Neuronal stem cell (in vitro differentiated cells): ENCODE data around the gene MCC.

Source experiments
- DNase-seq: peaks from one replicate; pipeline ENCODE4 v3.0.0-alpha.2; 2013; ENCODE audit warnings: low spot score
- H2AFZ ChIP-seq: one replicate; pipeline ENCODE4 v1.6.1; 2013; ENCODE audit warnings: mild to moderate bottlenecking, low read length, inconsistent platforms
- H2AK5ac ChIP-seq: 2 replicates; pipeline ENCODE4 v1.6.1; 2013; ENCODE audit warnings: low read depth, mild to moderate bottlenecking, inconsistent platforms, low read length, moderate library complexity, mixed read lengths
- H2BK120ac ChIP-seq: 2 replicates; pipeline ENCODE4 v1.6.1; 2013; ENCODE audit warnings: low read depth, mild to moderate bottlenecking, inconsistent platforms, low read length, moderate library complexity, mixed read lengths
- H2BK12ac ChIP-seq: one replicate; pipeline ENCODE4 v1.6.1; 2013; ENCODE audit warnings: low read length, inconsistent platforms
- H2BK15ac ChIP-seq: 2 replicates; pipeline ENCODE4 v1.6.1; 2013; ENCODE audit warnings: mild to moderate bottlenecking, low read length, inconsistent platforms, mixed read lengths
- H2BK5ac ChIP-seq: one replicate; pipeline ENCODE4 v1.6.1; 2013; ENCODE audit warnings: inconsistent platforms, mild to moderate bottlenecking, low read length, moderate library complexity
- H3K14ac ChIP-seq: one replicate; pipeline ENCODE4 v1.6.1; 2013; ENCODE audit warnings: low read length, inconsistent platforms
- H3K18ac ChIP-seq: 2 replicates; pipeline ENCODE4 v1.6.1; 2013; ENCODE audit warnings: low read length, inconsistent platforms
- H3K23ac ChIP-seq: 2 replicates; pipeline ENCODE4 v1.6.1; 2013; ENCODE audit warnings: low read depth, mild to moderate bottlenecking, mixed read lengths, low read length, inconsistent platforms; ENCODE audit not compliant: poor library complexity
- H3K27ac ChIP-seq: replicated peaks from 3 replicates; pipeline ENCODE4 v1.5.1; 2013; ENCODE audit warnings: low read length, inconsistent platforms
- H3K27me3 ChIP-seq, 3 experiments: 2 replicates each; pipeline ENCODE4 v1.6.1; 2013; ENCODE audit warnings: low read length in 3 of 3, mild to moderate bottlenecking in 2 of 3, inconsistent platforms in 1 of 3, low read depth in 1 of 3, mixed read lengths in 1 of 3, moderate library complexity in 1 of 3; ENCODE audit not compliant: control insufficient read depth in 3 of 3, insufficient read depth in 3 of 3
- H3K36me3 ChIP-seq, 2 donors: replicated peaks in 1 of 2; 2 replicates each; pipeline ENCODE4 v1.6.1; 2013; ENCODE audit warnings: low read length in 2 of 2; ENCODE audit not compliant: control insufficient read depth in 2 of 2, insufficient read depth in 2 of 2
- H3K4ac ChIP-seq: 2 replicates; pipeline ENCODE4 v1.6.1; 2013; ENCODE audit warnings: inconsistent platforms, mild to moderate bottlenecking, low read length, moderate library complexity
- H3K4me1 ChIP-seq, 2 donors: 1 replicate in 1 of 2; 2 replicates in 1 of 2; pipeline ENCODE4 v1.6.1; 2013; ENCODE audit warnings: low read length in 2 of 2, low read depth in 1 of 2; ENCODE audit not compliant: control insufficient read depth in 2 of 2, insufficient read depth in 1 of 2
- H3K4me2 ChIP-seq: one replicate; pipeline ENCODE4 v1.6.1; 2013; ENCODE audit warnings: mild to moderate bottlenecking, low read length, inconsistent platforms; ENCODE audit not compliant: insufficient read depth, poor library complexity, severe bottlenecking
- H3K4me3 ChIP-seq, 2 donors: 2 replicates each; pipeline ENCODE4 v1.5.1; 2013; ENCODE audit warnings: low read length in 2 of 2, mild to moderate bottlenecking in 2 of 2, inconsistent platforms in 1 of 2, moderate library complexity in 1 of 2
- H3K79me1 ChIP-seq: one replicate; pipeline ENCODE4 v1.6.1; 2013; ENCODE audit warnings: low read depth, mild to moderate bottlenecking, inconsistent platforms, low read length, moderate library complexity
- H3K9ac ChIP-seq: one replicate; pipeline ENCODE4 v1.6.1; 2013; ENCODE audit warnings: mild to moderate bottlenecking, low read depth, low read length, inconsistent platforms; ENCODE audit not compliant: poor library complexity
- H3K9me3 ChIP-seq, 2 donors: replicated peaks in 1 of 2; 2 replicates each; pipeline versions ENCODE3 to v1.6.1; 2013; ENCODE audit warnings: low read length in 2 of 2, mild to moderate bottlenecking in 2 of 2, inconsistent platforms in 1 of 2, low read depth in 1 of 2, mixed read lengths in 1 of 2, moderate library complexity in 1 of 2; ENCODE audit not compliant: control insufficient read depth in 2 of 2, insufficient read depth in 1 of 2
- H4K8ac ChIP-seq: one replicate; pipeline ENCODE4 v1.6.1; 2013; ENCODE audit warnings: low read depth, mild to moderate bottlenecking, inconsistent platforms, low read length, moderate library complexity
- H4K91ac ChIP-seq: one replicate; pipeline ENCODE4 v1.6.1; 2013; ENCODE audit warnings: low read length, low read depth, mild to moderate bottlenecking, inconsistent platforms; ENCODE audit not compliant: poor library complexity
- WGBS, 2 donors: extraction: QIAGEN DNeasy Blood & Tissue Kit; methylation state at CpG; one replicate each; pipeline ENCODE4 v1.1.7; 2013; ENCODE audit warnings: missing lambda C conversion rate in 2 of 2, mixed read lengths in 1 of 2; ENCODE audit not compliant: insufficient read length in 2 of 2, insufficient replicate concordance in 1 of 2; ENCODE audit errors: extremely low coverage in 2 of 2; 5-methylcytosine and 5-hydroxymethylcytosine counted together

Gene MCC

DNA sequence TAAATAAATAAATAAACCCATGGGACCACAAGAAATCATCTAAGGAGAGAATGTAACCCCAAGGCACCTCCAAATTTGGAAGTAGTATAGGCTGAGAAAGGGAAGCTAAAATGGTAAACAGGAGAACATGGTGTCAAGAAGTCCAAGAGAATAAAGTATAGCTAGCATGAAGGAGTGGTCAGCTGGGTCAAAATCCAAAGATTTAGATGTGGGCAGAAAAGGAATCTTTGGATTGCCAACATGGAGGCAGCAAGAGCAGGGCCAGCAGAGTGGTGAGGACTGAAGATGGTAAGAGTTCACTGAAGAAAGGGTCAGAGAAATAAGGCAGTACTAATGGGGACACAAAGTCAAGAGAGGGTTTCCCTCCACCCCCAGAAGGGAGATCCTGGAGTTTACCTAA is 106.5 kb downstream of the MCC start:
- H2BK12ac ChIP-seq: no peak overlapping the region
- H4K8ac ChIP-seq: no peak overlapping the region
- no peak overlapping the region for H3K23ac ChIP-seq
- no peak overlapping the region for H2BK120ac ChIP-seq
- no peak overlapping the region for H3K4me2 ChIP-seq
- H3K27me3 ChIP-seq: no peaks in the 10 kb centered on the region
- no peaks in the 10 kb centered on the region for H3K79me1 ChIP-seq
- H2AK5ac ChIP-seq: no peak overlapping the region
- H3K9me3 ChIP-seq: no peaks in the 10 kb centered on the region
- H3K4ac ChIP-seq: no peak overlapping the region
- H3K4me3 ChIP-seq: no peak overlapping the region
- H3K36me3 ChIP-seq: no peaks in the 10 kb centered on the region
- H3K4me1 ChIP-seq: peaks cover 0 to 2% of the 10 kb centered on the region in 2 donors
- H3K9ac ChIP-seq: no peak overlapping the region
- H2BK5ac ChIP-seq: no peak overlapping the region
- no peak overlapping the region for H4K91ac ChIP-seq
- DNase-seq: no peak
- no peak overlapping the region for H2BK15ac ChIP-seq
- no peak overlapping the region for H3K14ac ChIP-seq
- H2AFZ ChIP-seq: no peak overlapping the region
- no peak overlapping the region for H3K18ac ChIP-seq
- no peak overlapping the region for H3K27ac ChIP-seq

DNA sequence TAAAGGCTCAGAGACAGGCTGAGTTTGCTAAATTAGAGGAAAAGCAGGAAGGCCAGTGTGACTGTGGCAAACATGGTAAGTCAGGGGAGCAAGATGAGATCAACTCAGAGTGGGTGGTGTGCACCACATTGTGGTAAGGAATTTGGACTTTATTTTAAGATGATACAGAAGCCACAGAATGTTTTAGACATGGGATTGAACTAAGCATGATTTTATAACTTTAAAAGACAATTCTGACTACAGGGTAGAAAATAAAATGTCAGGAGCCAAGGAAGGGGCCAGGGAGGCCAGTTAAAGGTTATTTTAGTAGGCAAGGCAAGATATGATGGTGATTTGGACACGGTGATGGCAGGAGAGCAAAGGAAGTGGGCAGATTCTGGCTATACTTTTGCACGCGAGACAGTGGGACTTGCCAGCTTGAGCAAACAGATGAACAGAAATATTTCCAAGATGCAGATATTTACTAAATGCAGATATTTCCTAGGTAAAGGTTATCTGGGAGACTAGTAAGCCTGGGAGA is 107.4 kb downstream of the MCC start:
- no peak overlapping the region for H3K4me3 ChIP-seq
- DNase-seq: no peak
- no peak overlapping the region for H3K27ac ChIP-seq
- no peak overlapping the region for H4K91ac ChIP-seq
- H3K23ac ChIP-seq: no peak overlapping the region
- no peaks in the 10 kb centered on the region for H3K79me1 ChIP-seq
- H2BK120ac ChIP-seq: no peak overlapping the region
- H3K18ac ChIP-seq: no peak overlapping the region
- H3K36me3 ChIP-seq: no peaks in the 10 kb centered on the region
- no peak overlapping the region for H2BK5ac ChIP-seq
- H3K4me2 ChIP-seq: no peak overlapping the region
- H2BK12ac ChIP-seq: no peak overlapping the region
- no peak overlapping the region for H2AFZ ChIP-seq
- no peak overlapping the region for H4K8ac ChIP-seq
- H2BK15ac ChIP-seq: no peak overlapping the region
- no peak overlapping the region for H3K4ac ChIP-seq
- H3K27me3 ChIP-seq: no peaks in the 10 kb centered on the region
- no peak overlapping the region for H2AK5ac ChIP-seq
- no CpG with 5 or more reads among the region's 3 CpGs for WGBS, 2 donors
- H3K14ac ChIP-seq: no peak overlapping the region
- H3K4me1 ChIP-seq: peaks cover 0 to 2% of the 10 kb centered on the region in 2 donors
- H3K9ac ChIP-seq: no peak overlapping the region
- H3K9me3 ChIP-seq: no peaks in the 10 kb centered on the region

DNA sequence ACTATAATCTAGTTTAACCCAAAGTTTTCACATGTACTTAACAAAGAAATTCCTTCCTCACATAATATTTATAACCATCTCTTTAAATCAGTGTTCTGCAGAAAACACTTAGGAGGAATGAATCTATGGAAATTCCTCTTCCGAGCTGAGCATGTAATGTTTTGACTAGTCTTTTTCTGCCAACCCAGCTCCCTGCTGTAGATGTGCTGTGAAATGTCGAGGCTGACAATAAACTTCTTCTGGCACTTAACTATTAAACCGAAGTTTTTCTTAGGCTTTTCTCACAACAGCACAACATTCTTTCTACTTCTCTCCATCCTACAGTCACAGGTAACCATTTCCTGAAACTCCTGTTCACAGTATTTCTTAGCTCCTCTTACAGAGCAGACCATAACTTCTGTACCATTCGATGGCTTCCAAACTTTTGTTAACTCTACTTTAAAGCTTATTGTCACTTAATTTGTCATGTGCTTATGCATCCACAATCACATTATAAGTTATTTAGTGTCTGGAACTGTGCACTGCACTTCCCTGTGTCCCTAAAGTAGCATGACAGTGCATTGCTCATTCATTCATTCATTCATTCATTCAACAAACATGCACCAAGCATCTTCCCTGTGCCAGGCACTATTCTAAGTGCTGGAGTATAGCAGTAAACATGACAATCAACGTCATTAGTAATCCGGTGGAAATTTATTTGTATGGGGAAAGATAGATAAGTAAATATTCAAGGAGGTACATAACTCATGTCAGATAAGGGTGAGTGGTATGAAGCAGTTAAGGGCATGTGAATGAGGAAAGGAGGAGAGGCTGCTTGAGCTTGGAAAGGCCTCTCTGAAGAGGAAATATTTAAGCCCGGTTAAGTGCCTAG is 108.1 kb downstream of the MCC start:
- Histone ChIP-seq H3K23ac (no peak overlapping the region), H3K9me3 (no peaks in the 10 kb centered on the region), H3K4me1 (peaks cover 0 to 2% of the 10 kb centered on the region in 2 donors), H2BK5ac (no peak overlapping the region), H2BK15ac (no peak overlapping the region), H4K91ac (no peak overlapping the region), H3K4me3 (no peak overlapping the region), H3K27me3 (no peaks in the 10 kb centered on the region), H3K14ac (no peak overlapping the region), H2BK120ac (no peak overlapping the region), H3K27ac (no peak overlapping the region), H3K36me3 (no peaks in the 10 kb centered on the region), H2AFZ (no peak overlapping the region), H3K9ac (no peak overlapping the region), H3K4ac (no peak overlapping the region), H3K79me1 (no peaks in the 10 kb centered on the region), H2BK12ac (no peak overlapping the region), H4K8ac (no peak overlapping the region), H2AK5ac (no peak overlapping the region), H3K18ac (no peak overlapping the region), H3K4me2 (no peak overlapping the region)
- WGBS, 2 donors: no CpG with 5 or more reads among the region's 7 CpGs
- no peak for DNase-seq

DNA sequence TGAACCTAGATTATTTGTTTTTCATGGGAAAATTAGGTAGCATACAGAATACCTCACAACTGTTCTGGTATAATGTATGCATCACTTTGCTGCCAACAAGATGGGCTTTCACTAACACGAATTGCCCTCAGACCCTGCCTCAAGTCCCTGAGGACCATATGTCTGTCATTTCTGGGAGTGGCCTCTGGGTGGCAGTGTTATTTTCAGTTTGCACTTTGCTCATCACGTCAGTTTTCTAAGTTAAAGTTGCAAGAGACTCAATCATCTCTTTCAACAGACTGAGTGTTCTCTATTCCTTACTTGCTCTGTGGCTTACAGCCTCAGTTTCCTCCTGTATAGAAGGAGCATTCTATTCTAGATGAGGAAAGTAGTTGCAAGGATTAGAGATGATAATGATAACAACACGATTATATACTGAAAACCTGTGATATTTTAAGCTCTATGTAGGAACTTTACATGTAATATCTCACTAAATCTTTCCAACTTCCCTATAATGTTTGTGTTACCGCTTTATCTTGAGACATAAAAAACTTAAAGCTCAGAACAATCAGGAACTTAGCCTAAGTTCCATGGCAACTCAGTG is 109.2 kb downstream of the MCC start:
- H3K9me3 ChIP-seq: no peaks in the 10 kb centered on the region
- H2AFZ ChIP-seq: peak overlapping the region; percentile 69
- no peak overlapping the region for H3K23ac ChIP-seq
- no peaks in the 10 kb centered on the region for H3K79me1 ChIP-seq
- H3K27me3 ChIP-seq: no peaks in the 10 kb centered on the region
- no peaks in the 10 kb centered on the region for H3K36me3 ChIP-seq
- H2AK5ac ChIP-seq: no peak overlapping the region
- no peaks in the 10 kb centered on the region for H3K4me1 ChIP-seq
- H4K91ac ChIP-seq: no peak overlapping the region
- H3K4me3 ChIP-seq: no peak overlapping the region
- no peak overlapping the region for H3K27ac ChIP-seq
- H2BK5ac ChIP-seq: no peak overlapping the region
- no peak overlapping the region for H2BK15ac ChIP-seq
- no peak overlapping the region for H3K14ac ChIP-seq
- no peak overlapping the region for H3K18ac ChIP-seq
- DNase-seq: peak; percentile 59
- H3K4me2 ChIP-seq: no peak overlapping the region
- H4K8ac ChIP-seq: no peak overlapping the region
- no peak overlapping the region for H3K9ac ChIP-seq
- no CpG with 5 or more reads among the region's 4 CpGs for WGBS, 2 donors
- H3K4ac ChIP-seq: no peak overlapping the region
- no peak overlapping the region for H2BK12ac ChIP-seq
- H2BK120ac ChIP-seq: no peak overlapping the region
